Vagina (tissue), 2 donors: ENCODE results near the gene AGAP3.

ENCODE experiments used
- POLR2A ChIP-seq, 2 donors: fragments of 450-650 bp; IDR thresholded peaks; one replicate each; pipeline ENCODE4 v1.6.1; 2017; ENCODE audit warnings: antibody characterized with exemption in 2 of 2, mild to moderate bottlenecking in 2 of 2, moderate library complexity in 2 of 2
- POLR2AphosphoS5 ChIP-seq, 2 donors: sonication (generic); formaldehyde crosslinking; IDR thresholded peaks; one replicate each; pipeline ENCODE4 v1.9.0; 2017; ENCODE audit warnings: antibody characterized with exemption in 2 of 2, mild to moderate bottlenecking in 2 of 2, low read depth in 1 of 2; ENCODE audit not compliant: insufficient read depth in 1 of 2

DNA sequence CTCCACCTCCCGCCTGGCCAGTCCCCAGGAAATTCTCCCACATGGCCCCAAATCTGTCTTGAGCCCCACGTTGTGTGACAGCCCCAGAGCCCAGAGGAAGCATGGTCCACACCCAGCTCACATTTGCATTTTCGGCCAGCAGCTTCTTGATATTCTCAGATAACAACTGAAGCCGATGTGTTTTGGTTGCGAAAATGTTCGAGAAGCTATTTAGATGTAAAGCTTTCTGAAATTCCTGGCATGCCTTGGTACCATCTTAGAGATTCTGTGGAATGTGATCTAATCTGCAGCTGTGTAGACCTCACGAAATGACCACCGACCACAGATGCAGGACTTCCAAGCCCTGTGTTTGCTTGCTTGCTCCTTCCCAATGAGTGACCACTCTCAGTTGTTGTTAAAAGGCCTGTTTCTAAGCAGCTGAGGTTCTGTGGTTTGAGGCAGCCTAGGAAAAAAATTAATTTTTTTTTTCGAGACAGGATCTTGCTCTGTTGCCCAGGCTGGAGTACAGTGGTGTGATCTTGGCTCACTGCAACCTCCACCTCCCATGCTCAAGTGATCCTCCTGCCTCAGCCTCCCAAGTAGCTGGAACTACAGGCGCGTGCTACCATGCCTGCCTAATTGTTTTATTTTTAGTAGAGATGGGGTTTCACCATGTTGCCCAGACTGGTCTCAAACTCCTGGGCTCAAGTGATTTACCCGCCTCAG, 18.1 kb upstream of the AGAP3 start:
- TF ChIP-seq POLR2A (IDR thresholded peaks at IDR 0.05) (no peak), POLR2AphosphoS5 (IDR thresholded peaks at IDR 0.05; ENCODE audit: insufficient read depth in 1 of 2, low read depth in 1 of 2) (no peak)
